Tibial nerve (tissue), 4 donors: Measurements from ENCODE around the gene UBE2D2. TPM values are rescaled to one million over a fixed set of nuclear protein-coding genes. Genes with fewer than 3 reads are reported as not detected.
"Not testable (repeated sequence)": the region's sequence is repeated elsewhere in the genome, so short reads cannot be mapped to it uniquely, and the experiment has no call there.

Experiments used
- DNase-seq, 2 donors: peaks; one replicate each; pipeline ENCODE4 v3.0.0-alpha.2; 2019; ENCODE audit warnings: low spot score in 2 of 2
- H3K27ac ChIP-seq, 4 donors: fragments of 200-600 bp; sonication (generic) in 3 of 4; one replicate each; pipeline ENCODE4 v1.5.1; 2017 to 2019; ENCODE audit warnings: mild to moderate bottlenecking in 1 of 4
- H3K27me3 ChIP-seq, 2 donors: fragments of 200-600 bp; sonication (generic) in 1 of 2; one replicate each; pipeline versions ENCODE4 v1.5.1 to v1.6.0; 2017 to 2019
- H3K36me3 ChIP-seq, 3 donors: fragments of 200-600 bp; sonication (generic); one replicate each; pipeline ENCODE4 v1.5.1; 2018 to 2019
- H3K4me1 ChIP-seq, 4 donors: fragments of 200-600 bp; sonication (generic) in 3 of 4; one replicate each; pipeline ENCODE4 v1.5.1; 2017 to 2019
- H3K4me3 ChIP-seq, 4 donors: fragments of 200-600 bp; sonication (generic) in 3 of 4; one replicate each; pipeline ENCODE4 v1.5.1; 2017 to 2019; ENCODE audit warnings: mild to moderate bottlenecking in 1 of 4, moderate library complexity in 1 of 4
- H3K9me3 ChIP-seq, 4 donors: fragments of 200-600 bp; sonication (generic) in 3 of 4; one replicate each; pipeline ENCODE4 v1.5.1; 2017 to 2019
- EP300 ChIP-seq, 2 donors: sonication (generic); formaldehyde crosslinking; IDR thresholded peaks; one replicate each; pipeline ENCODE4 v1.6.1; 2017; ENCODE audit warnings: antibody characterized with exemption in 2 of 2, mild to moderate bottlenecking in 1 of 2
- POLR2A ChIP-seq, 2 donors: fragments of 450-650 bp; IDR thresholded peaks; one replicate each; pipeline ENCODE4 v1.6.1; 2017; ENCODE audit warnings: antibody characterized with exemption in 2 of 2, mild to moderate bottlenecking in 2 of 2, moderate library complexity in 2 of 2
- WGBS, 2 donors: methylation state at CpG; one replicate each; pipeline ENCODE4 v1.1.5; 2018; 5-methylcytosine and 5-hydroxymethylcytosine counted together
- total RNA-seq, 4 donors: library from RNA; depleted of rRNA; stranded (reverse); fragments of >200 nt; gene quantifications; one replicate each; pipeline ENCODE4 v1.1.0, GENCODE V29; 2016
- TF ChIP-seq, protein P1 (sequence below), 5 experiments: fragments of 200-600 bp in 3 of 5; fragments of 450-650 bp in 2 of 5; sonication (generic) in 3 of 5; IDR thresholded peaks; one replicate each; pipeline ENCODE4 v1.5.1; 2016 to 2019; ENCODE audit warnings: antibody characterized with exemption in 5 of 5, mild to moderate bottlenecking in 3 of 5, moderate library complexity in 2 of 5

UBE2D2 gene
- total RNA-seq, result 100 to 1,000 TPM in 2 of 4 donors, 10 to 100 TPM in 2; 85.9 to 118 (median 99.7) TPM

DNA sequence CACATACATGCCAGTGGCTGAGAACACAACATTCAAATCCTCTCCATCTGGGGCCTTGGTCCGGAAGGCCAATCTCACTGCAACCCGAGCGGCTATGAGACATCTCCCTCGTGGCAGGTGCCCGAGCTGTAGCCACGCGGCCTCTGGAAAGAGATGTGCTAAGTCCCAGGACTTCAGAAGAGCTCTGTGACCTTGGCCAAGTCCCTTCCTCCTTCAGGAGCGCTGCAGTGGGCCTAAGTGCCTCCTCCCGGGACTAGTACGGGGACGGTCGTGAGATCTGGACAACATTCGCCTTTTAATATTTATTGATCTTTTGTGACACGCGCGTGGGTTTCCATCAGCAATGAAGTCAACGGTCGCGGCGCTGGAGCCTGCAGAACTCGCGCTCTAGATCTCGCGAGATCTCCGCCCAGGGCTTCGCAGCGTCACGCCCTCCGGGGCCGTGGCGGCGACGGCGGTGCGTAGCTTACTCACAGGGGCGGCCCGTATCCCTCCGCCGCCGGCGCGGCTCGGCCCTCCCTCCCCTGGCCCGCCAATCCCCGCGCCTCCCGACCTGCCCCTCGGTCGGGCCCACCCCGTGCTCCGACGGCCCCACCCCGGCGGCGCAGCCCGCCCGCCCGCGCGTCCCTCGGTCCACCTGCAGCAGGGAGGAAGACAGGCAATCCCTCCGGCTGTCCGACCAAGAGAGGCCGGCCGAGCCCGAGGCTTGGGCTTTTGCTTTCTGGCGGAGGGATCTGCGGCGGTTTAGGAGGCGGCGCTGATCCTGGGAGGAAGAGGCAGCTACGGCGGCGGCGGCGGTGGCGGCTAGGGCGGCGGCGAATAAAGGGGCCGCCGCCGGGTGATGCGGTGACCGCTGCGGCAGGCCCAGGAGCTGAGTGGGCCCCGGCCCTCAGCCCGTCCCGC is at the start of gene UBE2D2:
TSS of gene UBE2D2 (plus strand) at position 588 of the 903 bp plus-strand sequence. CDS start 453 bp downstream, outside the sequence.
- no peaks in the 10 kb centered on the region for H3K27me3 ChIP-seq
- TF ChIP-seq POLR2A (IDR thresholded peaks at IDR 0.05) (peak; percentile 62 to 77), EP300 (IDR thresholded peaks at IDR 0.05) (peak; percentile 41 to 86)
- TF ChIP-seq, protein P1, sequence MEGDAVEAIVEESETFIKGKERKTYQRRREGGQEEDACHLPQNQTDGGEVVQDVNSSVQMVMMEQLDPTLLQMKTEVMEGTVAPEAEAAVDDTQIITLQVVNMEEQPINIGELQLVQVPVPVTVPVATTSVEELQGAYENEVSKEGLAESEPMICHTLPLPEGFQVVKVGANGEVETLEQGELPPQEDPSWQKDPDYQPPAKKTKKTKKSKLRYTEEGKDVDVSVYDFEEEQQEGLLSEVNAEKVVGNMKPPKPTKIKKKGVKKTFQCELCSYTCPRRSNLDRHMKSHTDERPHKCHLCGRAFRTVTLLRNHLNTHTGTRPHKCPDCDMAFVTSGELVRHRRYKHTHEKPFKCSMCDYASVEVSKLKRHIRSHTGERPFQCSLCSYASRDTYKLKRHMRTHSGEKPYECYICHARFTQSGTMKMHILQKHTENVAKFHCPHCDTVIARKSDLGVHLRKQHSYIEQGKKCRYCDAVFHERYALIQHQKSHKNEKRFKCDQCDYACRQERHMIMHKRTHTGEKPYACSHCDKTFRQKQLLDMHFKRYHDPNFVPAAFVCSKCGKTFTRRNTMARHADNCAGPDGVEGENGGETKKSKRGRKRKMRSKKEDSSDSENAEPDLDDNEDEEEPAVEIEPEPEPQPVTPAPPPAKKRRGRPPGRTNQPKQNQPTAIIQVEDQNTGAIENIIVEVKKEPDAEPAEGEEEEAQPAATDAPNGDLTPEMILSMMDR (IDR thresholded peaks at IDR 0.05), result peak in 1 of 5 experiments; percentile 34
- H3K9me3 ChIP-seq, result no peaks in the 10 kb centered on the region
- H3K27ac ChIP-seq, result peak within 1 kb of the TSS; percentile 95 to 99 (median 96)
- peak within 1 kb of the TSS; percentile 88 to 99 (median 94) for H3K4me3 ChIP-seq
- H3K4me1 ChIP-seq, result peaks cover 0 to 45% (median 28%) of the 10 kb centered on the region in 4 donors
- H3K36me3 ChIP-seq, result no peaks in the 10 kb centered on the region
- WGBS, 2 donors, result 2% methylated on average over 12 to 20 of the region's 89 CpGs
- peak; percentile 95 to 96 for DNase-seq

DNA sequence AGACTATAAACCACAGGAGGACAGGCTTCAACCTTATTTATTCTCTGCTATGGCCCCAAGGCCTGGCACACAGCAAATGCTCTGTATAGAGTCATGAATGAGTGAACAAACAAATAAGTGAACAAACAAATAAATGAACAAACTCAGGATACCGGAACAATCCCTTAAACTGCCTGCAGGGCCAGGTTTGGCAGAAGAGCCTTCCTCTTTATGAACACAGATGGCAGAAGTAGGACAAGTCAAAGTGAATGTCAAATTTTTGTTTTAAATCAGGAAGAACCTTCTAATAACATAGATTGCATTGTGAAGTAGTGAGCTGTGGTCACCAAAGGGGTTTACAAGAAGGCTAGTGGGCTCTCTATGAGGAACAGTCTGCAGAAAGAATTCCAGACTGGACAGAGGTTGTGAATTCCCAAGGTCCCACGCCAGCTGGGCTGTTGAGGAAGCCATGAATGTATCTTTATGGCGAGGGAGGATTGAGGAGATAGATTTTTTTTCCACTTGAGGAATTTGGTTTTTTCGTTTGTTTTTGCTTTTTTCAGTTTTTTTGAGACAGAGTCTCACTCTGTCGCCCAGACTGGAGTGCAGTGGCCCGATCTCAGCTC is 48.3 kb upstream of the UBE2D2 start:
- Histone ChIP-seq H3K27me3 (no peaks in the 10 kb centered on the region), H3K36me3 (no peaks in the 10 kb centered on the region), H3K4me1 (peaks cover 0 to 12% (median 0%) of the 10 kb centered on the region in 4 donors), H3K9me3 (no peaks in the 10 kb centered on the region), H3K4me3 (no peak overlapping the region), H3K27ac (no peak overlapping the region)
- 65 to 69% methylated on average over 6 of the region's 6 CpGs for WGBS, 2 donors
- no peak for TF ChIP-seq EP300 (IDR thresholded peaks at IDR 0.05)
- TF ChIP-seq, protein P1 (IDR thresholded peaks at IDR 0.05), result no peak
- TF ChIP-seq POLR2A (IDR thresholded peaks at IDR 0.05), result no peak
- no peak for DNase-seq

DNA sequence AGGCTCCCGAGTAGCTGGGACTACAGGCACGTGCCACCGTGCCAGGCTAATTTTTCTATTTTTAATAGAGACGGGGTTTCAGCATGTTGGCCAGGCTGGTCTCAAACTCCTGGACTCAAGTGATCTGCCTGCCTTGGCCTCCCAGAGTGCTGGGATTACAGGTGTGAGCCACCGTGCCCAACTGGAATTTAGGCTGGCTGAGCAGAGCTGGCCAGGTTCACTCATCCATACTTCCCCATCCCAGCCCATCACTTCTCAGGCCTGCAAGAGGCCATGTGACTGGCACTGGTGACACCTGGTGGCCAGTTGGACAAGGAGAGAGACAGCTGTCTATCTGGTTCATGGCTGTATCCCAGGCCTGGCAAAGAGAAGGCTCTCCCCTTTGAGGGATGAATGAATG is 47.7 kb upstream of the UBE2D2 start:
- TF ChIP-seq, protein P1 (IDR thresholded peaks at IDR 0.05), result peak; percentile 46 to 83 (median 62)
- H3K27ac ChIP-seq, H3K4me3 ChIP-seq, H3K9me3 ChIP-seq, H3K27me3 ChIP-seq, H3K36me3 ChIP-seq: not testable (repeated sequence)
- 64 to 82% methylated on average over 5 of the region's 5 CpGs for WGBS, 2 donors
- H3K4me1 ChIP-seq, result peaks cover 0 to 17% (median 0%) of the 10 kb centered on the region in 4 donors
- peak; percentile 68 to 87 for DNase-seq

DNA sequence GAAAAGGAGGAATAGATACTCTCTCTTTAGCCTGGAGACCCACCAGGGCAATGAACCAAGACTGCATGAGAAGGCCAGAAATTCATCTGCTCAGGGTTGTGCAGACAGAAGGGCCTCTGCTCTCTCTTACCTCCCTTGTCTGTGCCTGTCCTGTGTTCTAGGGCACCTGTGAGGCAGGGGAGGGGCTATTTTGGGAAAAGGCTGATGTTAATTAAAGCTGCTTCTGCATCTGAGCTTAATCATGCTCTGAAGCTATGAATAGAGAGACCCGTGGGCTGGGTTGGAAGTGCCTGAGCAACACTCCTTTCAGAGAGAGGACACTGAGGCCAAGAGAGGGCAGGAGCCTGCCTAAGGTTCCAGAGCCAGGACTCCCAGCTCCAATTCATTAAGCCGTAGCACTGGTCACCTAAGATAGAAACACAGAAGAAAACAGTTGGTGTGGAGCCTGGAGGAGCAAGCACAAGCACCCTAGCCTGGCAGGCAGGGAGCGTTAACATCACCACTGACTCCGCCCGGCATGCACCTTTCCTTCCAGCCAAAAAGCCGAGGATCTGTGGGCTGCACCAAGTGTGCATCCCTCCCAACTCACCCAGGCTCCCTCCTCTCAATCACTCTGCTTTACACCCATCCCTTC is 47.2 kb upstream of the UBE2D2 start:
- Histone ChIP-seq H3K36me3 (no peaks in the 10 kb centered on the region), H3K4me1 (peaks cover 0 to 20% (median 0%) of the 10 kb centered on the region in 4 donors), H3K4me3 (no peak overlapping the region), H3K27ac (no peak overlapping the region), H3K27me3 (no peaks in the 10 kb centered on the region), H3K9me3 (no peaks in the 10 kb centered on the region)
- no peak for DNase-seq
- TF ChIP-seq POLR2A (IDR thresholded peaks at IDR 0.05) (no peak), EP300 (IDR thresholded peaks at IDR 0.05) (no peak)
- TF ChIP-seq, protein P1 (IDR thresholded peaks at IDR 0.05), result no peak
- 81 to 86% methylated on average over 6 of the region's 6 CpGs for WGBS, 2 donors
